Kidney epithelial cell (primary cell): Measurements from ENCODE around the gene SLC25A21. TPM values are rescaled to one million over a fixed set of nuclear protein-coding genes. Genes with fewer than 3 reads are reported as not detected.

Source experiments
- DNase-seq: peaks from one replicate; pipeline ENCODE4 v3.0.0-alpha.2; 2010; ENCODE audit warnings: low read depth
- H3K27me3 ChIP-seq: 2 replicates; pipeline ENCODE4 v1.6.0; 2011; ENCODE audit warnings: low read length; ENCODE audit not compliant: control insufficient read depth, insufficient read depth
- H3K36me3 ChIP-seq: 2 replicates; pipeline ENCODE4 v1.5.1; 2011; ENCODE audit warnings: low read length; ENCODE audit not compliant: control insufficient read depth, insufficient read depth
- H3K4me3 ChIP-seq: 2 replicates; pipeline ENCODE4 v1.5.1; 2011; ENCODE audit warnings: low read depth, mild to moderate bottlenecking, control low read depth, low read length
- total RNA-seq: library from RNA; depleted of rRNA; stranded (reverse); fragments of >200 nt; gene quantifications from 2 replicates; pipeline ENCODE4 v1.2.3, GENCODE V29; 2015
- TF ChIP-seq, protein P1 (sequence below): IDR thresholded peaks from 2 replicates; pipeline ENCODE4 v1.5.1; 2011; ENCODE audit warnings: mild to moderate bottlenecking, moderate library complexity, low read length, control low read depth, inconsistent platforms; ENCODE audit not compliant: insufficient read depth, poor library complexity, severe bottlenecking

SLC25A21 gene
- total RNA-seq, 1 donor from 2014 or later, result 2.1 TPM

DNA sequence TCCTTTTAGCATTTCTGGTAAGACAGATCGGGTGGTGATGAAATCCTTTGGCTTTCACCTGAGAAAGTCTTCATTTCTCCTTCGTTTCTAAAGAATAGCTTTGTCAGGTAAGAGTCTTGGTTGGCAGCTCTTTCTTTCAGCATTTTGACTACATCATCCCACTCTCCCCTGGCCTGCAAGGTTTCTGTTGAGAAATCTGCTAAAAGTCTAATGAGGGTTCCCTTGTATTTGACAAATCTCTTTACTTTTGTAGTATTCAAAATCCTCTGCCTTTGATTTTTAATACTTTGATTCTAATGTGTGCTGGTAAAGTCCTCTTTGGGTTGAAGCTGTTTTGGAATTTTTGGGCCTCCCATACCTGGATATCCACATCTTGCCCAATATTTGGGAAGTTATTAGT lies 390.5 kb downstream of the SLC25A21 start:
- no peak for DNase-seq
- no peaks in the 10 kb centered on the region for H3K27me3 ChIP-seq
- TF ChIP-seq, protein P1, sequence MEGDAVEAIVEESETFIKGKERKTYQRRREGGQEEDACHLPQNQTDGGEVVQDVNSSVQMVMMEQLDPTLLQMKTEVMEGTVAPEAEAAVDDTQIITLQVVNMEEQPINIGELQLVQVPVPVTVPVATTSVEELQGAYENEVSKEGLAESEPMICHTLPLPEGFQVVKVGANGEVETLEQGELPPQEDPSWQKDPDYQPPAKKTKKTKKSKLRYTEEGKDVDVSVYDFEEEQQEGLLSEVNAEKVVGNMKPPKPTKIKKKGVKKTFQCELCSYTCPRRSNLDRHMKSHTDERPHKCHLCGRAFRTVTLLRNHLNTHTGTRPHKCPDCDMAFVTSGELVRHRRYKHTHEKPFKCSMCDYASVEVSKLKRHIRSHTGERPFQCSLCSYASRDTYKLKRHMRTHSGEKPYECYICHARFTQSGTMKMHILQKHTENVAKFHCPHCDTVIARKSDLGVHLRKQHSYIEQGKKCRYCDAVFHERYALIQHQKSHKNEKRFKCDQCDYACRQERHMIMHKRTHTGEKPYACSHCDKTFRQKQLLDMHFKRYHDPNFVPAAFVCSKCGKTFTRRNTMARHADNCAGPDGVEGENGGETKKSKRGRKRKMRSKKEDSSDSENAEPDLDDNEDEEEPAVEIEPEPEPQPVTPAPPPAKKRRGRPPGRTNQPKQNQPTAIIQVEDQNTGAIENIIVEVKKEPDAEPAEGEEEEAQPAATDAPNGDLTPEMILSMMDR, result no peak
- H3K36me3 ChIP-seq, result no peaks in the 10 kb centered on the region
- H3K4me3 ChIP-seq, result no peak overlapping the region

DNA sequence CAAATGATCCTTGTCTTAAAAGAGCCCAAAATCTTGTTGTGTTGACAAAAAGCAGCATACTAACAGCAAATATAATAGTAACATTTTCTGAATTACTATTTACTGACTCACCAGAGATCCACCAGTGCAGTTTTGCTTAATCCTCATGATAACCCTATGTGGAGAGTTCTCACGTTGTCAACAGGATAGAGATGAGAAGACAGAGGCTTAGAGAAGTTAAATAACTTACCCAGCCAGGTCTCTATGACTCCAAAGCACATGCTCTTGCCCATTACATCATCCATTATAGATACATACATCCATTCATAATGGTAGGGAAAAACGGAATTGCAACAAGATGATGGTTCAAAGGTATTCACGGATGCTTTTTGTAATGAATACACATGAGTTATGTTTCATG lies 398.8 kb downstream of the SLC25A21 start:
- Histone ChIP-seq H3K4me3 (no peak overlapping the region), H3K36me3 (no peaks in the 10 kb centered on the region), H3K27me3 (no peaks in the 10 kb centered on the region)
- no peak for DNase-seq
- TF ChIP-seq, protein P1, result no peak

DNA sequence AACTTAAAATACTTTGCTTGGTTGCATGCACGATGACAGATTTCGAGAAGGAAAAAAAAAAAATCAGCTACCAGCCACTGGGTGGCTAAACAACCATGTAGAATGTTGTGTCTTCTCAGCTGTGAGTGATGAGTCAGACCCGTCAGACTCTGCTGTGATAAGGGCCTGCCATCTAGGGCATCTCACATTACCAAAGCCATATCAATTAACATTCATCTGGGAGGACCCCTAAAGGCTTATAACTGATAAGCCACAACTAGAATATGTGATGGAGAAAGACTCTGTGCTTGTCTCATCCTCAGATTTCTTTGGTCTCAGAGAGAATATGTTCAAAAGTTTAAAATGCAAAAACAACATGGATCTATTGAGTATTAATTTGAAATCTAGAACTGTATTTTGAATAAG lies 399.3 kb downstream of the SLC25A21 start:
- Histone ChIP-seq H3K4me3 (no peak overlapping the region), H3K36me3 (no peaks in the 10 kb centered on the region), H3K27me3 (no peaks in the 10 kb centered on the region)
- no peak for DNase-seq
- TF ChIP-seq, protein P1, result peak; percentile 33

DNA sequence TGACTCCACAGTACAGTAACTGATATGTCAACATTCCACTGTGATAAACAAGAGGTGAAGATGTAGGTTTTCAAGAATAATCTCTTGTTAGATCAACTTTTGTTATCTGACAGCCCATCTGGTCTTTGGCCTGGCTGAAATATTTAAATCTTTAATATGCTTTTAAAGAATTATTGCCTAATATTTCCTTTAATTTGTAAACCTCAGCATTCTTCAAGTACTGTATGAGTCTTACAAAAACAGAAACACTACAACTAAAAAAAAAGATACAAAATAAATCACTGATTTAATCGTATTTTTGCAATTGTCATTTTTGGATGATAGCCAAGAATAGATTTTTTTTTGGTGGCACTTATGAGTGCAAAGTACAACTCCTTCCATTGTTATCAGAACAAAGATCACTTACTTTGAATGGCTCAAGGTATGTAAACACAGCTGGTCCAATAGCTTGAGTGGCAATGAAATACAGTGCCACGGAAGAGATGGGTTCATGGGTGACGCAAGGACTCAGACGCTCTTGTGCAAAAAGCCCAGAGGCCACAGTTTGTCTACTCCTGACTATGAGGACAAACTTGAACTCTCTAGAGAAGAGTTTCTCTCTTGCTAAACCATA lies 401.3 kb downstream of the SLC25A21 start:
- no peaks in the 10 kb centered on the region for H3K27me3 ChIP-seq
- TF ChIP-seq, protein P1, result no peak
- DNase-seq, result no peak
- H3K36me3 ChIP-seq, result no peaks in the 10 kb centered on the region
- H3K4me3 ChIP-seq, result no peak overlapping the region

DNA sequence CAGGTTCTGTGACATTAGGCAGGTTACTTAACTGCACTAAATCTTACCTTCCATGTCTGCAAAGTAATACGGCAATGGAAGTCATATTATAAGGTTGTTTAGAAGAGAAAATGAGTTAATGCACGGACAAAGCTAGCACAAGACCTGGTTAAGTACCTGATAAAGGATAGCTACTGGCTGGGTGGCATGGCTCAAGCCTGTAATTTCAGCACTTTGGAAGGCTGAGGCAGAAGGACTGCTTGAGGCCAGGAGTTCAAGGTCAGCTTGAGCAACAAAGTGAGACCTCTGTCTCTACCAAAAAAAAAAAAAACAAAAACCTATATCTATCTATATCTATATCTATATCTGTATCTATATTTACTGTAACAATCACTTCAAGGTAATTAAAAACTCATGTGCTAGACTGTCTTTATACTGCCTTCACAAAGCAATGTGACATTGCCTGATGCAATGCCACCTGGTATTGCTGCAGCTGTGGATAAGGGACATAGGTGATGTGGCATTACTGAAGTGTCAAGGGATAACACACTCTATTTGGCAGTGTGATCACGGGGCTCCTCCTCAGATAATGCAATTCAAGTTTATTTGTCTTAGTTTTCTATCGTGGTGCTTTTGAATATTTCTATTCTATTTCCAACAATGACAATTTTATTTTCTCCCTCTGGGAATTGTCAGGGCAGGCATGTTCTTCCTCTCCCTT lies 403.6 kb downstream of the SLC25A21 start:
- no peak for DNase-seq
- Histone ChIP-seq H3K4me3 (no peak overlapping the region), H3K27me3 (no peaks in the 10 kb centered on the region), H3K36me3 (no peaks in the 10 kb centered on the region)
- TF ChIP-seq, protein P1, result no peak

DNA sequence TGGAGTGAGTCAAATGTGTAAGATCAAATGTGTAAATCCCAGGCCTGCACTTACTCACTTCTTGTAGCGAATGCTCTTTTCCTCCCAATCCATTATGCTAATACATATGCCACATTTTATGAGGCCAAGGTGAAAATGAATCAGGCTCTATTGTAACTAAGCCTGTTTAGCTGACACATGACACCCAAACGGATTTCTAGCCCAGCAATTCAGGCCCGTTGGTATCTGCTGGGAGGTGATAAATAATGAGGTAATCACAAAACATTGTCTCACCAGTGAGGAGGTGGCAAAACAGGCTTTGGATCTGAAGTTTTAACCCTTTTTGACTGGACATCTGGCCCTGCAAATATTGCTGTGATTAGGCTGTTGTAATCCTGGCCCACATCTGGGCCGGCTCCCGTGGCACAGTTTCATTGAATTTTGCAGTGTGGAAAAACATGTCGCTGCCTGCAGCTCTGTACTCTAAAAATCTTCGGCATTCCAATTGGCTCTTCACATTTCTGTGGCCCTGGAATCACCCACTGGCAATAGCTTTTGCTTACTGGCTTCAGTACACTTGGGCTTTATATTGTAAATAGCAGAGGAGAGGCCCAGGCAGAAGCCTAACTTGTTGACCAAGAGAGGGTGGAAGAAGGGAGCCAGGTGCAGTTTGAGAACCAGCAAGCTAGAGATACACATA lies 404.7 kb downstream of the SLC25A21 start:
- no peaks in the 10 kb centered on the region for H3K27me3 ChIP-seq
- TF ChIP-seq, protein P1, result no peak
- H3K4me3 ChIP-seq, result no peak overlapping the region
- DNase-seq, result no peak
- no peaks in the 10 kb centered on the region for H3K36me3 ChIP-seq
